Neural crest cell (in vitro differentiated cells): ENCODE data around the gene DLG4. TPM values are rescaled to one million over a fixed set of nuclear protein-coding genes. Genes with fewer than 3 reads are reported as not detected.

ENCODE experiments used
- DNase-seq: peaks from one replicate; pipeline ENCODE4 v3.0.0; 2021; ENCODE audit warnings: low read depth, mixed read lengths, low spot score
- H3K27ac Mint-ChIP-seq: one replicate; pipeline ENCODE4 v1.8.0; 2021; ENCODE audit warnings: mild to moderate bottlenecking, mixed read lengths; ENCODE audit not compliant: unreplicated experiment
- H3K27me3 Mint-ChIP-seq: 2 replicates; pipeline ENCODE4 v1.8.0; 2021; ENCODE audit warnings: low read depth, mild to moderate bottlenecking, mixed read lengths
- H3K36me3 Mint-ChIP-seq: 2 replicates; pipeline ENCODE4 v1.8.0; 2021; ENCODE audit warnings: low read depth, mild to moderate bottlenecking, mixed read lengths
- H3K4me1 Mint-ChIP-seq: 2 replicates; pipeline ENCODE4 v1.8.0; 2021; ENCODE audit warnings: mixed read lengths
- H3K4me3 Mint-ChIP-seq: one replicate; pipeline ENCODE4 v1.8.0; 2021; ENCODE audit warnings: mild to moderate bottlenecking, mixed read lengths
- H3K9me3 Mint-ChIP-seq: 2 replicates; pipeline ENCODE4 v1.8.0; 2021; ENCODE audit warnings: mixed read lengths
- CTCF ChIP-seq: fragments of 200-600 bp; sonication (generic); conservative IDR thresholded peaks from 2 replicates; pipeline ENCODE4 v1.5.0; 2021; ENCODE audit warnings: antibody characterized with exemption, mild to moderate bottlenecking
- total RNA-seq: library from RNA; stranded (reverse); gene quantifications from 2 replicates; pipeline ENCODE4 v1.2.1, GENCODE V29; 2021

The DLG4 gene
- total RNA-seq, 1 donor from 2014 or later = 51.4 TPM

DNA sequence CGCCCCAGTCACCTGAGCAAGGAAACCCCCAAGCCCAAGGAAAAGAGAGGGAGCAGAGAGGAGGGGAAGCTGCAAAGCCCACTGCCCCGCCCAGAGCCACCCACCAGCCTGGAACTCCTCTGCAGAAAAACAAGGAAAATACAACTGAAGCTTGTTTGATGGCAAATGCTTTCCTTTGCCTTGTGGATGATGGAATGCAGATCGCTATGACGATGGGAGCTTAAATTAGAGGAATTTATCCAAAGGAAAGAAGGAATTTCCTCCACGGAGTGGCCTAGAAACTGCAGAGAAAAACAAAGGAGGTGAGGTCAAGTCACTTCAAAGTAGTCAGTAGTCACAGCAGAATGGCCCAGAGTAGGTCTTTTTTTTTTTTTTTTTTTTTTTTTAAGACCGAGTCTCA, 73.5 kb downstream of the DLG4 start:
- Mint-ChIP-seq H3K9me3 (no peaks in the 10 kb centered on the region), H3K27ac (peak overlapping the region; percentile 1), H3K4me1 (peaks cover 20% of the 10 kb centered on the region), H3K4me3 (peak overlapping the region; percentile 29), H3K36me3 (no peaks in the 10 kb centered on the region), H3K27me3 (peaks cover 41% of the 10 kb centered on the region)
- DNase-seq = no peak
- TF ChIP-seq CTCF = no peak

DNA sequence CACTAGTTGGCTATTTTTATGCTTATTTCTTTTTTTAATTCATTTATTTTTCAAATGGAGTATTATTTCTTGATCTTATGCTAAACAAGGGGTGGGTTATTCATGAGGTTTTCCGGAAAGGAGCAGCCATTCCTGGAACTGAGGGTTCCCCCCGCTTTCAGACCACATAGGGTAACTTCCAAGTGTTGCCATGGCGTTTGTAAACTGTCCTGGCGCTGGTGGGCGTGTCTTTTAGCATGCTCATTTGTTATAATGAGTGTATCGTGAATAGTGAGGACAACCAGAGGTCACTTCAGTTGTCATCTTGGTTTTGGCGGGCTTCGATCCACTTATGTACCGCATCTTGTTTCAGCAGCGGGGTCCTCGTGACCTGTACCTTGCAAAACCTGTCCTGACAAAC, 75.4 kb downstream of the DLG4 start:
- peaks cover 24% of the 10 kb centered on the region for H3K4me1 Mint-ChIP-seq
- H3K9me3 Mint-ChIP-seq = no peaks in the 10 kb centered on the region
- H3K4me3 Mint-ChIP-seq = no peak overlapping the region
- DNase-seq = no peak
- no peak overlapping the region for H3K27ac Mint-ChIP-seq
- H3K27me3 Mint-ChIP-seq = peaks cover 55% of the 10 kb centered on the region
- no peaks in the 10 kb centered on the region for H3K36me3 Mint-ChIP-seq
- no peak for TF ChIP-seq CTCF

DNA sequence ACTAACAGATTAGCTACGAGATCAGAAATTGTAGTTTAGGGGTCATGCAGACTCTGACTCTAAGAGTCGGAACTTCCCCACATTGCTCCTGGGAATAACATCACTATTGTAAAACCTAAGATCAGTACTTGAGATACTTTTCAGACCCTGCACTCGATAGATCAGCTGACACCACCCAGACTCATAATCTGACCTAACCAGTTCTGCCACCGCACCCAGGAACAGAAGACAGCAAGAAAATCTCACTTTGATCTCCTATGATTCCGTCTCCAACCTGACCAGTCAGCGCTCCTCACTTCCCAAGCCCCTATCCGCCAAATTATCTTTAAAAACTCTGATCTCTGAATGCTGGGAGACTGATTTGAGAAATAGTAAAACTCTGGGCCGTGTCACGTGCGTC, 77.8 kb downstream of the DLG4 start:
- no peak overlapping the region for H3K4me3 Mint-ChIP-seq
- H3K9me3 Mint-ChIP-seq = no peaks in the 10 kb centered on the region
- no peaks in the 10 kb centered on the region for H3K36me3 Mint-ChIP-seq
- peaks cover 62% of the 10 kb centered on the region for H3K27me3 Mint-ChIP-seq
- no peak overlapping the region for H3K27ac Mint-ChIP-seq
- no peak for TF ChIP-seq CTCF
- DNase-seq = no peak
- H3K4me1 Mint-ChIP-seq = peaks cover 23% of the 10 kb centered on the region

- H3K4me1 Mint-ChIP-seq = peaks cover 12% of the 10 kb centered on the region
- no peak for DNase-seq
- peaks cover 61% of the 10 kb centered on the region for H3K27me3 Mint-ChIP-seq
- no peak for TF ChIP-seq CTCF
- no peak overlapping the region for H3K27ac Mint-ChIP-seq
- no peak overlapping the region for H3K4me3 Mint-ChIP-seq
- no peaks in the 10 kb centered on the region for H3K36me3 Mint-ChIP-seq
- no peaks in the 10 kb centered on the region for H3K9me3 Mint-ChIP-seq
These were observed 80.2 kb downstream of the DLG4 start for GRCh38 chr17:7139400-7139799.

DNA sequence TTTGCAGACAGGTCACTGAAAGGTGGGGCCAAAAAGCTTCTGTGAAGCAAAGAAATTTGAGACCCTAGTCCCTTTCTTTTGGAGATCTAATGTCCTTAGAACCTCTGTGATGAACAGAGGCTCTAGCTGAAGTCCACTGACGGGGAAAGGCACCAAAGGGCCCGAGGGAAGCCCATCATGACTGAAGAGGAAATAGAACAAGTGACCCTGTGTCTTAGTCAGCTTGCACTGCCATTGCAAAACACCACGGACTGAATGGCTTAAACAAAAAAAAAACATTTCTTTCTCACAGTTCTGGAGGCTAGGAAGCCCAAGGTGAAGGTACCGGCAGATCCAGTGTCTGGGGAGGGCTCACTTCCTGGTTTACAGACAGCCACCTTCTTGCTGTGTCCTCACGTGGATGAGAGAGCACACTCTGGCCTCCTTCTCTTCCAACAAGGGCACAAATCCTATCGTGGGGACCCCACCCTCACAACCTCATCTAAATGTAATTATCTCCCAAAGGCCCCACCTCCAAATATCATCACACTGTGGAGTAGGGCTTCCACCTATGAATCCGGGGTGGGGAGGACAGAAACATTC, 80.7 kb downstream of the DLG4 start:
- no peak overlapping the region for H3K4me3 Mint-ChIP-seq
- H3K27me3 Mint-ChIP-seq = peaks cover 60% of the 10 kb centered on the region
- H3K9me3 Mint-ChIP-seq = no peaks in the 10 kb centered on the region
- H3K4me1 Mint-ChIP-seq = peaks cover 8% of the 10 kb centered on the region
- no peak for DNase-seq
- H3K36me3 Mint-ChIP-seq = no peaks in the 10 kb centered on the region
- no peak for TF ChIP-seq CTCF
- no peak overlapping the region for H3K27ac Mint-ChIP-seq
